Neuronal stem cell (in vitro differentiated cells): Measurements from ENCODE around the gene KIF6.
A peak's percentile ranks its signal among the peaks of the same experiment; 100 is the strongest.

Source experiments
- DNase-seq: peaks from one replicate; pipeline ENCODE4 v3.0.0-alpha.2; 2013; ENCODE audit warnings: low spot score
- H2AFZ ChIP-seq: one replicate; pipeline ENCODE4 v1.6.1; 2013; ENCODE audit warnings: mild to moderate bottlenecking, low read length, inconsistent platforms
- H2AK5ac ChIP-seq: 2 replicates; pipeline ENCODE4 v1.6.1; 2013; ENCODE audit warnings: low read depth, mild to moderate bottlenecking, inconsistent platforms, low read length, moderate library complexity, mixed read lengths
- H2BK120ac ChIP-seq: 2 replicates; pipeline ENCODE4 v1.6.1; 2013; ENCODE audit warnings: low read depth, mild to moderate bottlenecking, inconsistent platforms, low read length, moderate library complexity, mixed read lengths
- H2BK12ac ChIP-seq: one replicate; pipeline ENCODE4 v1.6.1; 2013; ENCODE audit warnings: low read length, inconsistent platforms
- H2BK15ac ChIP-seq: 2 replicates; pipeline ENCODE4 v1.6.1; 2013; ENCODE audit warnings: mild to moderate bottlenecking, low read length, inconsistent platforms, mixed read lengths
- H2BK5ac ChIP-seq: one replicate; pipeline ENCODE4 v1.6.1; 2013; ENCODE audit warnings: inconsistent platforms, mild to moderate bottlenecking, low read length, moderate library complexity
- H3K14ac ChIP-seq: one replicate; pipeline ENCODE4 v1.6.1; 2013; ENCODE audit warnings: low read length, inconsistent platforms
- H3K18ac ChIP-seq: 2 replicates; pipeline ENCODE4 v1.6.1; 2013; ENCODE audit warnings: low read length, inconsistent platforms
- H3K23ac ChIP-seq: 2 replicates; pipeline ENCODE4 v1.6.1; 2013; ENCODE audit warnings: low read depth, mild to moderate bottlenecking, mixed read lengths, low read length, inconsistent platforms; ENCODE audit not compliant: poor library complexity
- H3K27ac ChIP-seq: replicated peaks from 3 replicates; pipeline ENCODE4 v1.5.1; 2013; ENCODE audit warnings: low read length, inconsistent platforms
- H3K27me3 ChIP-seq, 3 experiments: 2 replicates each; pipeline ENCODE4 v1.6.1; 2013; ENCODE audit warnings: low read length in 3 of 3, mild to moderate bottlenecking in 2 of 3, inconsistent platforms in 1 of 3, low read depth in 1 of 3, mixed read lengths in 1 of 3, moderate library complexity in 1 of 3; ENCODE audit not compliant: control insufficient read depth in 3 of 3, insufficient read depth in 3 of 3
- H3K36me3 ChIP-seq, 2 donors: replicated peaks in 1 of 2; 2 replicates each; pipeline ENCODE4 v1.6.1; 2013; ENCODE audit warnings: low read length in 2 of 2; ENCODE audit not compliant: control insufficient read depth in 2 of 2, insufficient read depth in 2 of 2
- H3K4ac ChIP-seq: 2 replicates; pipeline ENCODE4 v1.6.1; 2013; ENCODE audit warnings: inconsistent platforms, mild to moderate bottlenecking, low read length, moderate library complexity
- H3K4me1 ChIP-seq, 2 donors: 1 replicate in 1 of 2; 2 replicates in 1 of 2; pipeline ENCODE4 v1.6.1; 2013; ENCODE audit warnings: low read length in 2 of 2, low read depth in 1 of 2; ENCODE audit not compliant: control insufficient read depth in 2 of 2, insufficient read depth in 1 of 2
- H3K4me2 ChIP-seq: one replicate; pipeline ENCODE4 v1.6.1; 2013; ENCODE audit warnings: mild to moderate bottlenecking, low read length, inconsistent platforms; ENCODE audit not compliant: insufficient read depth, poor library complexity, severe bottlenecking
- H3K4me3 ChIP-seq, 2 donors: 2 replicates each; pipeline ENCODE4 v1.5.1; 2013; ENCODE audit warnings: low read length in 2 of 2, mild to moderate bottlenecking in 2 of 2, inconsistent platforms in 1 of 2, moderate library complexity in 1 of 2
- H3K79me1 ChIP-seq: one replicate; pipeline ENCODE4 v1.6.1; 2013; ENCODE audit warnings: low read depth, mild to moderate bottlenecking, inconsistent platforms, low read length, moderate library complexity
- H3K9ac ChIP-seq: one replicate; pipeline ENCODE4 v1.6.1; 2013; ENCODE audit warnings: mild to moderate bottlenecking, low read depth, low read length, inconsistent platforms; ENCODE audit not compliant: poor library complexity
- H3K9me3 ChIP-seq, 2 donors: replicated peaks in 1 of 2; 2 replicates each; pipeline versions ENCODE3 to v1.6.1; 2013; ENCODE audit warnings: low read length in 2 of 2, mild to moderate bottlenecking in 2 of 2, inconsistent platforms in 1 of 2, low read depth in 1 of 2, mixed read lengths in 1 of 2, moderate library complexity in 1 of 2; ENCODE audit not compliant: control insufficient read depth in 2 of 2, insufficient read depth in 1 of 2
- H4K8ac ChIP-seq: one replicate; pipeline ENCODE4 v1.6.1; 2013; ENCODE audit warnings: low read depth, mild to moderate bottlenecking, inconsistent platforms, low read length, moderate library complexity
- H4K91ac ChIP-seq: one replicate; pipeline ENCODE4 v1.6.1; 2013; ENCODE audit warnings: low read length, low read depth, mild to moderate bottlenecking, inconsistent platforms; ENCODE audit not compliant: poor library complexity
- WGBS, 2 donors: extraction: QIAGEN DNeasy Blood & Tissue Kit; methylation state at CpG; one replicate each; pipeline ENCODE4 v1.1.7; 2013; ENCODE audit warnings: missing lambda C conversion rate in 2 of 2, mixed read lengths in 1 of 2; ENCODE audit not compliant: insufficient read length in 2 of 2, insufficient replicate concordance in 1 of 2; ENCODE audit errors: extremely low coverage in 2 of 2; 5-methylcytosine and 5-hydroxymethylcytosine counted together

Gene KIF6

DNA sequence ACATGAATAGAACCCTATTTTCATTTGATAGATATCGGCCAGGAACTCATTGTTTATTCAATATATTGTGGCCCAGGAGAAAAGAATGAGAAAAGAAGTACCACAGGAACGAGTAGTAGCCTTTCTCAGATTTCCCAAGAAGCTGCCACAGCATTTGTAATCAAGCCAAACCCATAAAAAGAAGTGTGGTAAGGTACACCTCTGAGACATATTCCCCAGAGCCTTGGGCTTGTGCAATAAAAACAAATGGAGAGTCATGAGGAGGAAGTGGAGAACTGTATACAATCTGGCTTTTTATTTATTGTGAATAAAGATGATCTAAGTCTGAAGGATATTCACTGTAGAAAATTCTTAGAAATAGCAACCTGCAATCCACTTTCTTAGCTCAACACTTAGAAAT is 36.7 kb downstream of the KIF6 start:
- Histone ChIP-seq H3K14ac (no peak overlapping the region), H3K4me3 (no peak overlapping the region), H3K23ac (no peak overlapping the region), H3K9me3 (no peaks in the 10 kb centered on the region), H3K4me1 (peaks cover 0 to 5% of the 10 kb centered on the region in 2 donors), H2BK120ac (no peak overlapping the region), H3K9ac (no peak overlapping the region), H3K4ac (no peak overlapping the region), H2BK15ac (no peak overlapping the region), H2AK5ac (no peak overlapping the region), H3K4me2 (no peak overlapping the region), H4K91ac (no peak overlapping the region), H3K18ac (no peak overlapping the region), H3K27ac (no peak overlapping the region), H2AFZ (no peak overlapping the region), H3K36me3 (no peaks in the 10 kb centered on the region), H2BK12ac (no peak overlapping the region), H3K27me3 (no peaks in the 10 kb centered on the region), H3K79me1 (no peaks in the 10 kb centered on the region), H2BK5ac (no peak overlapping the region), H4K8ac (no peak overlapping the region)
- WGBS, 2 donors: no CpG with 5 or more reads among the region's 2 CpGs
- no peak for DNase-seq

- Histone ChIP-seq H3K4ac (no peak overlapping the region), H4K91ac (no peak overlapping the region), H3K23ac (no peak overlapping the region), H3K18ac (peak overlapping the region; percentile 27), H3K9me3 (no peaks in the 10 kb centered on the region), H3K4me3 (no peak overlapping the region), H2BK12ac (no peak overlapping the region), H3K27ac (no peak overlapping the region), H3K14ac (no peak overlapping the region), H2AK5ac (no peak overlapping the region), H3K27me3 (no peaks in the 10 kb centered on the region), H3K9ac (no peak overlapping the region), H2BK120ac (no peak overlapping the region), H4K8ac (no peak overlapping the region), H2BK15ac (no peak overlapping the region), H2BK5ac (no peak overlapping the region), H3K79me1 (no peaks in the 10 kb centered on the region), H3K36me3 (no peaks in the 10 kb centered on the region), H2AFZ (no peak overlapping the region), H3K4me2 (no peak overlapping the region), H3K4me1 (peaks cover 0 to 5% of the 10 kb centered on the region in 2 donors)
- no peak for DNase-seq
- WGBS, 2 donors: no CpG with 5 or more reads among the region's 6 CpGs
These were observed 38.2 kb downstream of the KIF6 start for GRCh38 chr6:39686976-39687375.

GRCh38 chr6:39685938-39686337 is 39.3 kb downstream of the KIF6 start:
- no peaks in the 10 kb centered on the region for H3K36me3 ChIP-seq
- H2BK12ac ChIP-seq: no peak overlapping the region
- peaks cover 0 to 5% of the 10 kb centered on the region in 2 donors for H3K4me1 ChIP-seq
- no peak overlapping the region for H3K27ac ChIP-seq
- WGBS, 2 donors: no CpG with 5 or more reads among the region's 1 CpG
- no peak overlapping the region for H3K9ac ChIP-seq
- no peak overlapping the region for H2AFZ ChIP-seq
- H3K9me3 ChIP-seq: no peaks in the 10 kb centered on the region
- H3K4ac ChIP-seq: no peak overlapping the region
- H2BK15ac ChIP-seq: no peak overlapping the region
- H3K79me1 ChIP-seq: no peaks in the 10 kb centered on the region
- no peak overlapping the region for H3K4me3 ChIP-seq
- no peak overlapping the region for H3K18ac ChIP-seq
- no peak for DNase-seq
- no peak overlapping the region for H3K23ac ChIP-seq
- H2BK120ac ChIP-seq: no peak overlapping the region
- H4K8ac ChIP-seq: no peak overlapping the region
- no peaks in the 10 kb centered on the region for H3K27me3 ChIP-seq
- no peak overlapping the region for H2AK5ac ChIP-seq
- no peak overlapping the region for H2BK5ac ChIP-seq
- no peak overlapping the region for H3K14ac ChIP-seq
- no peak overlapping the region for H3K4me2 ChIP-seq
- H4K91ac ChIP-seq: no peak overlapping the region

- no peak overlapping the region for H4K91ac ChIP-seq
- no peak overlapping the region for H3K4me3 ChIP-seq
- no peaks in the 10 kb centered on the region for H3K36me3 ChIP-seq
- no peak overlapping the region for H2BK5ac ChIP-seq
- H3K4ac ChIP-seq: no peak overlapping the region
- no CpG with 5 or more reads among the region's 2 CpGs for WGBS, 2 donors
- H2AFZ ChIP-seq: no peak overlapping the region
- no peak overlapping the region for H2BK120ac ChIP-seq
- no peak overlapping the region for H2BK15ac ChIP-seq
- H3K27me3 ChIP-seq: no peaks in the 10 kb centered on the region
- H3K9ac ChIP-seq: no peak overlapping the region
- no peak overlapping the region for H3K27ac ChIP-seq
- H3K79me1 ChIP-seq: no peaks in the 10 kb centered on the region
- H2BK12ac ChIP-seq: no peak overlapping the region
- H2AK5ac ChIP-seq: no peak overlapping the region
- H3K23ac ChIP-seq: no peak overlapping the region
- no peak overlapping the region for H4K8ac ChIP-seq
- H3K4me2 ChIP-seq: no peak overlapping the region
- no peak overlapping the region for H3K18ac ChIP-seq
- no peak overlapping the region for H3K14ac ChIP-seq
- no peaks in the 10 kb centered on the region for H3K9me3 ChIP-seq
- peaks cover 0 to 5% of the 10 kb centered on the region in 2 donors for H3K4me1 ChIP-seq
- no peak for DNase-seq
These were observed 39.8 kb downstream of the KIF6 start for GRCh38 chr6:39685489-39685826.
